Endodermal cell (in vitro differentiated cells): ENCODE measurements around the gene PECR. TPM values are rescaled to one million over a fixed set of nuclear protein-coding genes. Genes with fewer than 3 reads are reported as not detected.
A peak's percentile ranks its signal among the peaks of the same experiment; 100 is the strongest.

Source experiments
- DNase-seq: peaks from one replicate; pipeline ENCODE4 v3.0.0-alpha.2; 2017
- H3K27ac ChIP-seq: 2 replicates; pipeline ENCODE4 v1.5.1; 2013; ENCODE audit warnings: mild to moderate bottlenecking, low read depth, low read length, moderate library complexity
- H3K27me3 ChIP-seq: 2 replicates; pipeline ENCODE4 v1.6.1; 2013; ENCODE audit warnings: mild to moderate bottlenecking, low read length, moderate library complexity; ENCODE audit not compliant: insufficient read depth, control insufficient read depth, poor library complexity, severe bottlenecking
- H3K36me3 ChIP-seq: 2 replicates; pipeline ENCODE4 v1.7.0; 2013; ENCODE audit warnings: mild to moderate bottlenecking, low read length, moderate library complexity; ENCODE audit not compliant: control insufficient read depth, insufficient read depth
- H3K4me1 ChIP-seq: one replicate; pipeline ENCODE4 v1.7.0; 2013; ENCODE audit warnings: low read length; ENCODE audit not compliant: control insufficient read depth, insufficient read depth
- H3K4me3 ChIP-seq: 2 replicates; pipeline ENCODE4 v1.5.1; 2013; ENCODE audit warnings: mild to moderate bottlenecking, low read length, moderate library complexity
- H3K9ac ChIP-seq: 2 replicates; pipeline ENCODE4 v1.6.1; 2013; ENCODE audit warnings: mild to moderate bottlenecking, low read length, moderate library complexity; ENCODE audit not compliant: poor library complexity, severe bottlenecking; ENCODE audit errors: extremely low read depth
- H3K9me3 ChIP-seq: 2 replicates; pipeline ENCODE4 v1.6.1; 2013; ENCODE audit warnings: mild to moderate bottlenecking, low read length, moderate library complexity; ENCODE audit not compliant: control insufficient read depth
- H3K27ac Mint-ChIP-seq: 2 replicates; pipeline ENCODE4 v1.8.0; 2020; ENCODE audit warnings: mixed read lengths
- H3K27me3 Mint-ChIP-seq: 2 replicates; pipeline ENCODE4 v1.8.0; 2021; ENCODE audit warnings: mild to moderate bottlenecking, mixed read lengths; ENCODE audit not compliant: insufficient read depth
- H3K36me3 Mint-ChIP-seq: 2 replicates; pipeline ENCODE4 v1.8.0; 2020; ENCODE audit warnings: low read depth, mixed read lengths
- H3K4me1 Mint-ChIP-seq: 2 replicates; pipeline ENCODE4 v1.8.0; 2020; ENCODE audit warnings: mixed read lengths
- H3K4me3 Mint-ChIP-seq: 2 replicates; pipeline ENCODE4 v1.8.0; 2020; ENCODE audit warnings: mild to moderate bottlenecking, moderate library complexity, mixed read lengths
- H3K9me3 Mint-ChIP-seq: 2 replicates; pipeline ENCODE4 v1.8.0; 2020; ENCODE audit warnings: mild to moderate bottlenecking, mixed read lengths
- whole genome bisulfite sequencing, 2 experiments: methylation state at CpG; one replicate each; pipeline versions ENCODE4 v1.1.5 to v1.1.7; 2013; ENCODE audit warnings: missing lambda C conversion rate in 2 of 2, mixed read lengths in 1 of 2; ENCODE audit not compliant: insufficient coverage in 1 of 2, insufficient read length in 1 of 2; 5-methylcytosine and 5-hydroxymethylcytosine counted together
- long read RNA-seq, 4 experiments: library from polyadenylated mRNA in 2 of 4; library from RNA in 1 of 4; library from capped mRNA in 1 of 4; stranded (forward) in 3 of 4; unstranded in 1 of 4; transcript quantifications; one replicate each; pipeline ENCODE4 v2.0.0, GENCODE V29; 2020 to 2021; ENCODE audit warnings: inconsistent platforms in 1 of 4
- polyA plus RNA-seq, 2 experiments: library from polyadenylated mRNA; stranded (reverse); fragments of 50-300 nt; gene quantifications; one replicate each; pipeline ENCODE4 v1.2.3, GENCODE V29; 2013
- total RNA-seq, 2 donors: library from RNA; stranded (reverse); fragmentation: NEBNext Ultra II Directional in 1 of 2; extraction: Animal tissue kit (Norgen Biotek cat#: 25700) in 1 of 2; gene quantifications; 2 replicates in 1 of 2; 3 replicates in 1 of 2; pipeline ENCODE4 v1.2.1, GENCODE V29; 2021
- TF ChIP-seq, protein P1 (sequence below): fragments of 200-600 bp; sonication (generic); conservative IDR thresholded peaks from 2 replicates; pipeline ENCODE4 v1.5.0; 2021; ENCODE audit warnings: antibody characterized with exemption, mild to moderate bottlenecking

Gene PECR
- total RNA-seq: 10 to 100 TPM; 12.5 to 17.0 TPM
- 11.9 TPM for polyA plus RNA-seq (2013, experiment 1 of 2)
- polyA plus RNA-seq (2013, experiment 2 of 2): 10.2 TPM
- long read RNA-seq, experiment 1, partial matches to known transcripts: 1 of 7 reads
- long read RNA-seq, experiment 1, other reads (novel, unspliced or antisense): 6 of 7 reads
- long read RNA-seq, experiment 2, transcript PECR-201 (8 exons, 1,853 nt): major isoform, 9 of 14 reads
- long read RNA-seq, experiment 2, partial matches to known transcripts: 0 of 14 reads
- long read RNA-seq, experiment 2, other reads (novel, unspliced or antisense): 4 of 14 reads
- long read RNA-seq, experiment 3, transcript PECR-201 (8 exons, 1,853 nt): major isoform, 40 of 43 reads
- long read RNA-seq, experiment 3, partial matches to known transcripts: 0 of 43 reads
- long read RNA-seq, experiment 3, other reads (novel, unspliced or antisense): 3 of 43 reads
- long read RNA-seq, experiment 4, transcript PECR-201 (8 exons, 1,853 nt): major isoform, 12 of 12 reads
- long read RNA-seq, experiment 4, partial matches to known transcripts: 0 of 12 reads
- long read RNA-seq, experiment 4, other reads (novel, unspliced or antisense): 0 of 12 reads

DNA sequence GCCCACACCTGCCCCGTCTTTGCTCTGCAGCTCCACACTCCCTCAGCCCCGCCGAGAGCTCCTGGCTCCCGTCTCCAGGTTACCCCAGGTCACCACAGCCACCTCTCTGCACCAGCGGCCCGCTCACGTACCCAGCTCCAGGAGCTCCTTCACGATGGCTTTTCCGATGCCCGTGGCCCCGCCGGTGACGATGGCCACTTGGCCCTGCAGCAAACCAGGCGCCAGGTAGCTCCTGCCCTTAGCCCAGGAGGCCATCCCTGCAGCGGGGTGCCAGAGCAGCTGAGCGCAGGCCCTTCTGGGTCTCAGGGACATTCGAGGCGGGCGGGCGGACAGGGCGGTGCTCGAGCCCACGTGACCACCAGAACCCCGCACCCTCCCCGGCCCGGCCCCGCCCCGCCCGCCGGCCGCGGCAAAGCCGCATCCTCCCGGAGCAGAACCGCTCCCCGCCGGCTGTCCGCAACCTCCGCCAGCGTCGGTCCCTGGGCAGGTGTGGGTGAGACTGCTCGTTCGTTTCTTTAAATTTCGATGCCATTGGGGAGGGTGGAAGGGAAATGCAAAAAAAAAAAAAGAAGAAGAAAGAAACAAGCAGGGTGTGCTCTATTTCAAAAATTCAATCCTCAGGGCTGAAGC lies at the start of gene PECR, which contains the start of gene TMEM169:
TSS of gene PECR (minus strand) at position 323 of the 630 bp plus-strand sequence. CDS start at position 255, 68 bp downstream.
TSS of gene TMEM169 (plus strand) at position 433 of the 630 bp plus-strand sequence. CDS start 14,045 bp downstream, outside the sequence.
- Histone ChIP-seq H3K9ac (peak within 1 kb of the TSS; percentile 75), H3K27ac (peak within 1 kb of the TSS; percentile 66), H3K4me3 (peak within 1 kb of the TSS; percentile 84), H3K4me1 (peaks cover 4% of the 10 kb centered on the region), H3K36me3 (no peaks in the 10 kb centered on the region), H3K27me3 (no peaks in the 10 kb centered on the region), H3K9me3 (no peaks in the 10 kb centered on the region)
- Mint-ChIP-seq H3K9me3 (no peaks in the 10 kb centered on the region), H3K4me3 (peak within 1 kb of the TSS; percentile 71), H3K36me3 (no peaks in the 10 kb centered on the region), H3K27ac (peak within 1 kb of the TSS; percentile 70), H3K4me1 (peaks cover 21% of the 10 kb centered on the region), H3K27me3 (peaks cover 6% of the 10 kb centered on the region)
- peak; percentile 96 for DNase-seq
- WGBS, 2 experiments: 0% methylated on average over 7 to 44 of the region's 44 CpGs
- TF ChIP-seq, protein P1, sequence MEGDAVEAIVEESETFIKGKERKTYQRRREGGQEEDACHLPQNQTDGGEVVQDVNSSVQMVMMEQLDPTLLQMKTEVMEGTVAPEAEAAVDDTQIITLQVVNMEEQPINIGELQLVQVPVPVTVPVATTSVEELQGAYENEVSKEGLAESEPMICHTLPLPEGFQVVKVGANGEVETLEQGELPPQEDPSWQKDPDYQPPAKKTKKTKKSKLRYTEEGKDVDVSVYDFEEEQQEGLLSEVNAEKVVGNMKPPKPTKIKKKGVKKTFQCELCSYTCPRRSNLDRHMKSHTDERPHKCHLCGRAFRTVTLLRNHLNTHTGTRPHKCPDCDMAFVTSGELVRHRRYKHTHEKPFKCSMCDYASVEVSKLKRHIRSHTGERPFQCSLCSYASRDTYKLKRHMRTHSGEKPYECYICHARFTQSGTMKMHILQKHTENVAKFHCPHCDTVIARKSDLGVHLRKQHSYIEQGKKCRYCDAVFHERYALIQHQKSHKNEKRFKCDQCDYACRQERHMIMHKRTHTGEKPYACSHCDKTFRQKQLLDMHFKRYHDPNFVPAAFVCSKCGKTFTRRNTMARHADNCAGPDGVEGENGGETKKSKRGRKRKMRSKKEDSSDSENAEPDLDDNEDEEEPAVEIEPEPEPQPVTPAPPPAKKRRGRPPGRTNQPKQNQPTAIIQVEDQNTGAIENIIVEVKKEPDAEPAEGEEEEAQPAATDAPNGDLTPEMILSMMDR: no peak

- H3K36me3 Mint-ChIP-seq: peaks cover 80% of the 10 kb centered on the region
- Histone ChIP-seq H3K9me3 (no peaks in the 10 kb centered on the region), H3K4me1 (peaks cover 4% of the 10 kb centered on the region), H3K27ac (no peak overlapping the region), H3K4me3 (no peak overlapping the region), H3K27me3 (no peaks in the 10 kb centered on the region), H3K36me3 (peaks cover 97% of the 10 kb centered on the region), H3K9ac (no peak overlapping the region)
- no peaks in the 10 kb centered on the region for H3K9me3 Mint-ChIP-seq
- DNase-seq: no peak
- H3K27ac Mint-ChIP-seq: no peak overlapping the region
- 87 to 98% methylated on average over 3 to 6 of the region's 6 CpGs for WGBS, 2 experiments
- no peak overlapping the region for H3K4me3 Mint-ChIP-seq
- no peaks in the 10 kb centered on the region for H3K27me3 Mint-ChIP-seq
- TF ChIP-seq, protein P1: peak; percentile 48
- peaks cover 5% of the 10 kb centered on the region for H3K4me1 Mint-ChIP-seq
These were observed 48.9 kb upstream of the PECR start for GRCh38 chr2:216130346-216130971.

- no peaks in the 10 kb centered on the region for H3K27me3 Mint-ChIP-seq
- WGBS, 2 experiments: 93 to 94% methylated on average over 3 to 5 of the region's 5 CpGs
- no peak overlapping the region for H3K27ac Mint-ChIP-seq
- no peak for DNase-seq
- H3K9me3 ChIP-seq: no peaks in the 10 kb centered on the region
- no peak overlapping the region for H3K4me3 ChIP-seq
- H3K9me3 Mint-ChIP-seq: no peaks in the 10 kb centered on the region
- no peak overlapping the region for H3K4me3 Mint-ChIP-seq
- no peaks in the 10 kb centered on the region for H3K4me1 Mint-ChIP-seq
- TF ChIP-seq, protein P1: no peak
- H3K36me3 ChIP-seq: peaks cover 96% of the 10 kb centered on the region
- H3K27me3 ChIP-seq: no peaks in the 10 kb centered on the region
- no peak overlapping the region for H3K27ac ChIP-seq
- no peak overlapping the region for H3K9ac ChIP-seq
- H3K36me3 Mint-ChIP-seq: peaks cover 79% of the 10 kb centered on the region
- H3K4me1 ChIP-seq: peaks cover 4% of the 10 kb centered on the region
These were observed 45.3 kb upstream of the PECR start for GRCh38 chr2:216126943-216127342.
